ENCODE data around the gene ABCC9.
"Not testable (repeated sequence)": the region's sequence is repeated elsewhere in the genome, so short reads cannot be mapped to it uniquely, and the experiment has no call there.

The ABCC9 gene

DNA sequence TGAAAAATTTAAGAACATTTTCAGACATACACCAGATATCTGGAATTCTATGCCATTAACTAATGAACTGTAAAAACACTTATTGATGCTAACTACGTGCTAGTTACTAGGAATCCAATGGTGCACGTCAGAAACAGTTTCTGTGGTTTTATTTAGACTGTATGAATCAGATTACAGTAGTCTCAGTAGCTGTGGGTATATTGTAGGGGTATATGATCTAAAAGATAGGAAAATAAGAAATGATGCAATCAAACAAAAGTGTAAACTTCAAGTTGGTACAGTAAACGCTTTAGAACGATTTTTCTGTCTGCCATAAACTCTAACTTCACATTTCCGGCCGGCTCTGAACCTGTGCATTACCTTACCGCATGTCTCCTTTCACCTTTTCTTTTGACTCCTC is 2.3 kb downstream of the ABCC9 start:
- intact Hi-C loops (cut with DNase I): no loop called here
- no peak for DNase-seq

- intact Hi-C loops (cut with DNase I): no loop called here
- no peak for DNase-seq
Observed at GRCh38 chr12:21934173-21934572, 7.1 kb downstream of the ABCC9 start.

DNA sequence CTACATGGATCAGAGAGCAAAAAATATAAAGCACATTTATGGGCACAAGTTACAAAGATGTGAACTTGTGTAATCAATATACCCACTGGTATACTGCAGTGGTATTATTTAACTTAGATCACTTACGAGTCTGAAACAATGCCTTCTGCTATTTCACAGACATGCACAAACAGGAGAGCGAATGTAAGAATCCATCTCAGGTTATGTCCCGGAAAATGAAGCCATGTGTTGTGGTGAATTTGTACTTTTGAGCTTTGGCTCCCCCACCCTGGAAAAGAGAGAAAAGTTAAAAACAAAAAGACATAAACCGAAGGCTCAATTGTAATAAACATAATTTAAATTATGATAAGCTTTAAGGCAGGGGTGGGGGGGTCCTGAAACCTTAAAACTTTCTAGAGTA is 7.6 kb downstream of the ABCC9 start:
- intact Hi-C loops (cut with DNase I): no loop called here
- no peak for DNase-seq

- DNase-seq; intact Hi-C loops (cut with DNase I): not testable (repeated sequence)
Observed at GRCh38 chr12:21929972-21930371, 11.3 kb downstream of the ABCC9 start.

GRCh38 chr12:21925296-21925913 is 15.8 kb downstream of the ABCC9 start:
- intact Hi-C loops (cut with DNase I): no loop called here
- DNase-seq: no peak

GRCh38 chr12:21921436-21921835 is 19.8 kb downstream of the ABCC9 start:
- DNase-seq: no peak
- intact Hi-C loops (cut with DNase I): no loop called here

- intact Hi-C loops (cut with DNase I): no loop called here
- DNase-seq: no peak
Observed at GRCh38 chr12:21918456-21918855, 22.8 kb downstream of the ABCC9 start.

DNA sequence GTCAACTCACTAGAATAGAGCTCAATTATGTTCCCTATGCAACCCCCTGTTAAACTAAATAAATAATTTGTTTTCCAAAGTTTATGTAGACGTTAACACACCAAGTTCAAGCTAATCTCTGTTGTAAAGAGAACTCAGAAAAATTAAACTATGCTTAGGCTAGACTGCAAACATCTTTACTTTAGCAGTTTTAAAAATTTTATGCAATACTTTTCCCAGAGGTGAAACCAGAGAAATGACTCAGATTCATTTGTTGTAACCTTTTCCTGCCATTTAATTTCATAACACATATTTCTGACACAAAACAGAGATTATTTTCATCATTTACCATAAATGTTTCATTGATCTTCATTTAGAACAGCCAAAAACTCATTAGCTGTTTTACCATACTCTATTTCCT is 27.4 kb downstream of the ABCC9 start:
- no peak for DNase-seq
- intact Hi-C loops (cut with DNase I): no loop called here

- intact Hi-C loops (cut with DNase I): no loop called here
- no peak for DNase-seq
Observed at GRCh38 chr12:21912318-21912717, 28.9 kb downstream of the ABCC9 start.

- no peak for DNase-seq
- intact Hi-C loops (cut with DNase I): no loop called here
Observed at GRCh38 chr12:21911832-21912231, 29.4 kb downstream of the ABCC9 start.

GRCh38 chr12:21910657-21911056 is 30.6 kb downstream of the ABCC9 start:
- intact Hi-C loops (cut with DNase I): no loop called here
- DNase-seq: no peak

DNA sequence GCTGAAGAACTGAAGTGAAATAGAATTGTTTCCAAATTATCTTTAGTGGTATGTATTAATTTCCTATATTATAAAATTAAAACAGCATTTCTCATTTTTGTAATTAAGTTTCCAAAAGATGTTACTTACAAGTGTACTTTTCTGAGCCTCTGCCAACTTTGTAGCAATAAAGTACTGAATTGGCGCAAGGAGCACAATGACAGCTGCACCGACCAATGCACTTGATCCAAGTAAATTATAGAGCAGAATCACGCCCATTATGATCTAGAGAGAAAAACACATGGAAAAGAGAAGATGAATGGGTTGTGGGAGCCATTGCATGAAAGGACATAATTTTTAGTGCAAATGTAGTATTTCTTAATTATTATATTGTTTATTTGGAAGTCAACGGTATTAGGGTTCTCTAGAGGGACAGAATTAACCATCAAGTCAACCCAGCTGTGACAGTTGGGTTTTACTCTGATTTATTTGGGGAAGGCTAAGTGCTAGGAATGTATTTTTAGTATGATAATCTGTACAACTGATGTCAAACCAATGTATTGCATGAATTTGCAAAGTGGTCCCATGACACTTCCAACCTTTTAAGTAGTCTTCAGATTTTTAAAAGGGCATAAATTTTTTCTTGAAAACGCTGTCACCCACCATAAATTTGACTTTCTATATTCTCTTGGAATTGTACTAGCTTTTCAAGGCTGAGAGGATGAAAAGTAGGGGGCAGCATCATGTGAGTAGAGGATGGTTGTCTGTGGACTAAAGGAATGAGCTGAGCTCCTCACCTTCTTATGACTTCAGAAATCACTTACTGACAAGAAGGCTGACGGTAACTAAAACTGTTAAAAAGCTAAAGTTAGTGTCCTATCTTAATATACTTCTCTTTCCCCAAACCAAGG is 33.0 kb downstream of the ABCC9 start:
- no peak for DNase-seq
- intact Hi-C loops (cut with DNase I): no loop called here

DNA sequence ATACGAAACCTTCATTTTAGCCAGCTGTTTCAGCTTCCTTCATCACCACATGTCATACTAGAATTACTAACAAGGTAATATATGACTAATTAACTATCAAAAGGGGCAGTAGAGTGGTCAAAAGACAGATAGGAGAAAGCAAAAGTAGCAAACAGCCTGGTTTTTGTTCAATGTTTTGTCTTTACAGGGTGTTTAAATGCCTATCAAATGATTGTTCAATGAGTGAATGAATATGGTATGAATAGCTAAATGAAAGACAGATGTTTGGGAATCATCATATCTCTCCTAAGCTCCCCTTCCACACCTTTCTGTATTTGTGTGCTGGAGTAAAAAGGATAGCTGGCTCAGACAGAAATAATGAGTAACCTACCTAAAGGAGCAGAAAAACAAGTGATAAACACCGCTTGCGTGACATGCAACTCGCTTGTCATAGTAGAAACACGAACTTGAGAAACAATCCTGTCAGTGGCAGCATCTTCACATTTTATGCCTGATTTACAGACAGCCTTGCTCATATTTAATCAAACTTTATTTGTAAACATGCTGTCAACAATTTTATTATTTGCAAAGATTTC is 34.2 kb downstream of the ABCC9 start:
- DNase-seq: no peak
- intact Hi-C loops (cut with DNase I): no loop called here

DNA sequence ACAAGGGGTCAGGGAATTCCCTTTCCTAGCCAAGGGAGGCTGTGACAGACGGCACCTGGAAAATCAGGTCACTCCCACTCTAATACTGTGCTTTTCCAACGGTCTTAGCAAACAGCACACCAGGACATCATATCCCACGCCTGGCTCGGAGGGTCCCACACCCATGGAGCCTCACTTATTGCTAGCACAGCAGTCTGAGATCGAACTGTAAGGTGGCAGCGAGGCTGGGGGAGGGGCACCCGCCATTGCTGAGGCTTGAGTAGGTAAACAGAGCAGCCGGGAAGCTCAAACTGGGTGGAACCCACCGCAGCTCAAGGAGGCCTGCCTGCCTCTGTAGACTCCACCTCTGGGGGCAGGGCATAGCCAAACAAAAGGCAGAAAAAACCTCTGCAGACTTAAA is 41.7 kb downstream of the ABCC9 start:
- peak in 3 of 10 donors; percentile 20 to 52 (median 50) for DNase-seq
- intact Hi-C loops (cut with DNase I): not testable (repeated sequence)

- no peak for DNase-seq
- intact Hi-C loops (cut with DNase I): no loop called here
Observed at GRCh38 chr12:21895651-21896050, 45.6 kb downstream of the ABCC9 start.

DNA sequence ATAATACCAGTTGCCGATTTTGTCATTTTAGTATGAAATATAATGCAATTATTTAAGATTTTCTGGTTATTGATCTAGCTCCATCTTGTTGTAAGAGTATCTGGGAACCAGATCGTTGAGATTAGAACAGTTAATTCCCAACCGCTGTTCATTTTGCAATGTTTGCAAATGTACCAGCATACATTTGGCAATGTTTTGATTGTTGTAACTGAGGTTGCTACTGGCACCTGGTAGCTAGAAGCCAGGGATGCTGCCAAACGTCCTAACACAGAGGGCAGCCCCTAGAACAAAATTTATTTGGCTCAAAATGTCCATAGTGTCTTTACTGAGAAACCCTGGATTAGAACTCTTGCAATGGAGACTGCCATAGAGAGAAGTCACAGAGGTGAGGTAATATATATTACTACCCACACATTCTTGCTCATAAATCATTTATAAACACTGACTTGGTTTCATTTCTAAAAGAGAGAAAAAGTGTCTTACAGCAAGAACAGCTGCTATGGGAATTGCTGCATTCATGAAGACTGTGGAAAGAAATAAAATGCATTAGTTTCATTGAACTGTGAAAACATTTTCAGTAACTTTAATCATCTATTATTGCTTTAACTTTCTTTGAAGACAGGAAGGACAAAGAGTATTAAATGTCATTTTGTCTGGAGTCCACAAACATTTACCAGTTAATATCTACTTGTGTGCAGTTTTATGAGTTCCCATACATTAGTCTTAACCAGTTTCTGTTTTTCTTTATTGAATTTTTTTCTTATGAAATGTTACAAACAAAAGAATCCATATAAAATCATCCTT is 46.2 kb downstream of the ABCC9 start:
- DNase-seq: no peak
- intact Hi-C loops (cut with DNase I): no loop called here

- DNase-seq: peak in 1 of 10 donors; percentile 10
- intact Hi-C loops (cut with DNase I): no loop called here
Observed at GRCh38 chr12:21893924-21894323, 47.3 kb downstream of the ABCC9 start.

GRCh38 chr12:21892341-21892740 is 48.9 kb downstream of the ABCC9 start:
- no peak for DNase-seq

DNA sequence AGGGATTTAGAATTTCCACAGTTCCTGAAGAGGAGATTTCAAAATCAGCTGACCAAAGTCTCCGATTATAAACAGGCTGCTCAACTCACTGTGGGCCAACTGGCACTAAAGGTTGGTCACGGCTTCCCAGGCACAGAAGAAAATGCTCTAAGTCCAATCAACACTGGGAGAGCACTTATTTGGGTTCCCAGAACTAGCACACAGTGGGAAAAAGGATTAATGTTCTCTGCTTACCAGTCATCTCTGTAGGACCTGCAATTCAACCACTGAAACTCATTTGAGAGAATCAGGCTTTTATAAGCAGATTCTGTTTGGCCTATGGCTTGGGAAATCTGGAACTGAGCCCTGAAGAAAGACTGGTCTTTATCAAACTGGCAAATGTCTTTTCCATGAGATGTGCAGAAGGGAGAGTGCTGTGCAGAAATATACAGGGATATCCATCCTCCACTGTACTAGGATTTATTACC is 49.4 kb downstream of the ABCC9 start:
- DNase-seq: peak in 1 of 10 donors; percentile 15
- intact Hi-C loops (cut with DNase I): no loop called here

More at GRCh38 chr12:21892341-21892740, 48.9 kb downstream of the ABCC9 start:
- intact Hi-C loops (cut with DNase I): no loop called here

- DNase-seq: no peak
- intact Hi-C loops (cut with DNase I): no loop called here
Observed at GRCh38 chr12:21888276-21888863, 52.9 kb downstream of the ABCC9 start.

Data from posterior cingulate gyrus (tissue), 11 donors.